MM.1S (cell line): ENCODE measurements around the gene HACD1.
"Not testable (repeated sequence)": the region's sequence is repeated elsewhere in the genome, so short reads cannot be mapped to it uniquely, and the experiment has no call there.

Experiments
- DNase-seq: peaks from one replicate; pipeline ENCODE4 v3.0.0-alpha.2; 2015
- H2AFZ ChIP-seq: fragments of 300-600 bp; sonication (generic); 2 replicates; pipeline ENCODE4 v1.6.0; 2016; ENCODE audit warnings: antibody characterized with exemption, low read length
- H3F3A ChIP-seq: fragments of 300-600 bp; sonication (generic); 2 replicates; pipeline ENCODE4 v1.6.1; 2016; ENCODE audit warnings: mild to moderate bottlenecking, antibody characterized with exemption, low read length, moderate library complexity, mixed read lengths; ENCODE audit not compliant: insufficient read depth
- H3K27ac ChIP-seq: fragments of 300-600 bp; sonication (generic); 2 replicates; pipeline ENCODE4 v1.5.1; 2016; ENCODE audit warnings: mild to moderate bottlenecking, low read length
- H3K27me3 ChIP-seq: fragments of 300-600 bp; sonication (generic); replicated peaks from 2 replicates; pipeline ENCODE4 v1.6.0; 2016; ENCODE audit warnings: low read length; ENCODE audit not compliant: insufficient read depth
- H3K36me3 ChIP-seq: fragments of 300-600 bp; sonication (generic); replicated peaks from 2 replicates; pipeline ENCODE4 v1.6.1; 2016; ENCODE audit warnings: mild to moderate bottlenecking, low read length, mixed read lengths; ENCODE audit not compliant: insufficient read depth
- H3K4me1 ChIP-seq: fragments of 300-600 bp; sonication (generic); 2 replicates; pipeline ENCODE4 v1.6.1; 2016; ENCODE audit warnings: low read length, mixed read lengths
- H3K4me2 ChIP-seq: fragments of 300-600 bp; sonication (generic); 2 replicates; pipeline ENCODE4 v1.6.0; 2016; ENCODE audit warnings: low read depth, low read length
- H3K4me3 ChIP-seq: fragments of 300-600 bp; sonication (generic); 2 replicates; pipeline ENCODE4 v1.5.1; 2016; ENCODE audit warnings: low read length, mixed read lengths
- H3K79me2 ChIP-seq: fragments of 300-600 bp; sonication (generic); 2 replicates; pipeline ENCODE4 v1.6.1; 2016; ENCODE audit warnings: mixed run types, low read length, mixed read lengths
- H3K9ac ChIP-seq: fragments of 300-600 bp; sonication (generic); 2 replicates; pipeline ENCODE4 v1.6.1; 2016; ENCODE audit warnings: low read length, mixed read lengths
- H3K9me2 ChIP-seq: fragments of 300-600 bp; sonication (generic); replicated peaks from 2 replicates; pipeline ENCODE4 v1.6.1; 2016; ENCODE audit warnings: mild to moderate bottlenecking, low read length, mixed read lengths; ENCODE audit not compliant: insufficient read depth
- H3K9me3 ChIP-seq: fragments of 300-600 bp; sonication (generic); replicated peaks from 2 replicates; pipeline ENCODE4 v1.6.1; 2016; ENCODE audit warnings: mild to moderate bottlenecking, low read length, mixed read lengths; ENCODE audit not compliant: insufficient read depth
- H4K20me1 ChIP-seq: fragments of 300-600 bp; sonication (generic); 2 replicates; pipeline ENCODE4 v1.6.1; 2016; ENCODE audit warnings: mild to moderate bottlenecking, low read length, moderate library complexity, mixed read lengths; ENCODE audit not compliant: insufficient read depth
- EZH2 ChIP-seq: fragments of 300-600 bp; sonication (generic); optimal IDR thresholded peaks from 2 replicates; pipeline ENCODE3; 2017; ENCODE audit warnings: low read depth, mild to moderate bottlenecking, antibody characterized with exemption, low read length, mixed read lengths
- EZH2phosphoT487 ChIP-seq: fragments of 300-600 bp; sonication (generic); IDR thresholded peaks from 2 replicates; pipeline ENCODE4 v1.6.1; 2018; ENCODE audit warnings: antibody characterized with exemption, low read length
- TF ChIP-seq, protein P1 (sequence below): fragments of 300-600 bp; sonication (generic); IDR thresholded peaks from 2 replicates; pipeline ENCODE4 v1.5.1; 2016; ENCODE audit warnings: antibody characterized with exemption, low read length, mixed read lengths

Gene HACD1

DNA sequence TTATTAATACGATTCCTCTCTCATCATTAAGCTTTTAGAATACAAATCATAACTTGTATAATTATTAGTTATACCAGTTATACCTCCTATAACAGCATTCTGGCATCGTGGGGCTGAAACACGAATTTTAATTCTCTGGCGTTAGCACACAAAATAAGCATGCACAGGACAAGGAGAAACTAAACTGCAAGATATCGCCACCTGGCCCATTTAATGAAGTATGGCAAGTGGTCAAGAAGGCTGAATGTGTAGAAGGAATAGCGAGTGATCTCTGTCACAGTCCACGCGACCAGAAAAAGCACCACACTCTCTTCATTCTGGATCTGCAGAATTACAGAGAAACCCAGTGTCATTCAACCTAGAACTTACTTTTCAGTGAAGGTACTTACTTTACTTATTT, 18.1 kb downstream of the HACD1 start:
- TF ChIP-seq, protein P1, sequence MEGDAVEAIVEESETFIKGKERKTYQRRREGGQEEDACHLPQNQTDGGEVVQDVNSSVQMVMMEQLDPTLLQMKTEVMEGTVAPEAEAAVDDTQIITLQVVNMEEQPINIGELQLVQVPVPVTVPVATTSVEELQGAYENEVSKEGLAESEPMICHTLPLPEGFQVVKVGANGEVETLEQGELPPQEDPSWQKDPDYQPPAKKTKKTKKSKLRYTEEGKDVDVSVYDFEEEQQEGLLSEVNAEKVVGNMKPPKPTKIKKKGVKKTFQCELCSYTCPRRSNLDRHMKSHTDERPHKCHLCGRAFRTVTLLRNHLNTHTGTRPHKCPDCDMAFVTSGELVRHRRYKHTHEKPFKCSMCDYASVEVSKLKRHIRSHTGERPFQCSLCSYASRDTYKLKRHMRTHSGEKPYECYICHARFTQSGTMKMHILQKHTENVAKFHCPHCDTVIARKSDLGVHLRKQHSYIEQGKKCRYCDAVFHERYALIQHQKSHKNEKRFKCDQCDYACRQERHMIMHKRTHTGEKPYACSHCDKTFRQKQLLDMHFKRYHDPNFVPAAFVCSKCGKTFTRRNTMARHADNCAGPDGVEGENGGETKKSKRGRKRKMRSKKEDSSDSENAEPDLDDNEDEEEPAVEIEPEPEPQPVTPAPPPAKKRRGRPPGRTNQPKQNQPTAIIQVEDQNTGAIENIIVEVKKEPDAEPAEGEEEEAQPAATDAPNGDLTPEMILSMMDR, result peak; percentile 17; the same call in 1 of the 2 replicates
- no peak for TF ChIP-seq EZH2phosphoT487
- Histone ChIP-seq H3F3A (no peaks in the 10 kb centered on the region), H3K9ac (no peak overlapping the region), H3K9me2 (no peaks in the 10 kb centered on the region), H3K4me3 (no peak overlapping the region), H3K27me3 (no peaks in the 10 kb centered on the region), H3K79me2 (no peaks in the 10 kb centered on the region), H4K20me1 (no peaks in the 10 kb centered on the region), H2AFZ (no peak overlapping the region), H3K27ac (no peak overlapping the region), H3K36me3 (no peaks in the 10 kb centered on the region), H3K4me1 (no peaks in the 10 kb centered on the region), H3K9me3 (no peaks in the 10 kb centered on the region), H3K4me2 (no peak overlapping the region)
- no peak for DNase-seq

GRCh38 chr10:17597386-17597785, 19.8 kb downstream of the HACD1 start:
- DNase-seq, result no peak
- Histone ChIP-seq H3K27ac (no peak overlapping the region), H4K20me1 (no peaks in the 10 kb centered on the region), H3F3A (no peaks in the 10 kb centered on the region), H3K36me3 (no peaks in the 10 kb centered on the region), H3K79me2 (no peaks in the 10 kb centered on the region), H3K4me3 (no peak overlapping the region), H3K4me1 (no peaks in the 10 kb centered on the region), H2AFZ (no peak overlapping the region), H3K9ac (no peak overlapping the region), H3K27me3 (no peaks in the 10 kb centered on the region), H3K4me2 (no peak overlapping the region), H3K9me2 (no peaks in the 10 kb centered on the region), H3K9me3 (no peaks in the 10 kb centered on the region)
- TF ChIP-seq, protein P1, result no peak
- TF ChIP-seq EZH2phosphoT487 (no peak), EZH2 (no peak)

- Histone ChIP-seq H2AFZ (no peak overlapping the region), H3K36me3 (no peaks in the 10 kb centered on the region), H4K20me1 (no peaks in the 10 kb centered on the region), H3K27me3 (no peaks in the 10 kb centered on the region), H3K4me2 (no peak overlapping the region), H3K79me2 (no peaks in the 10 kb centered on the region), H3F3A (no peaks in the 10 kb centered on the region), H3K9me3 (no peaks in the 10 kb centered on the region), H3K27ac (no peak overlapping the region), H3K4me3 (no peak overlapping the region), H3K4me1 (no peaks in the 10 kb centered on the region), H3K9me2 (no peaks in the 10 kb centered on the region), H3K9ac (no peak overlapping the region)
- DNase-seq, result no peak
- TF ChIP-seq, protein P1, result no peak
- TF ChIP-seq EZH2 (no peak), EZH2phosphoT487 (no peak)
Measured at GRCh38 chr10:17590969-17591645, 26.1 kb downstream of the HACD1 start.

GRCh38 chr10:17589316-17589715, 27.9 kb downstream of the HACD1 start:
- H3K27ac ChIP-seq, DNase-seq, H4K20me1 ChIP-seq, H3K9me2 ChIP-seq, H2AFZ ChIP-seq, H3K9ac ChIP-seq, H3K27me3 ChIP-seq, H3F3A ChIP-seq, H3K9me3 ChIP-seq, H3K79me2 ChIP-seq, H3K4me3 ChIP-seq, H3K36me3 ChIP-seq, H3K4me1 ChIP-seq, H3K4me2 ChIP-seq: not testable (repeated sequence)
